Jurkat, Clone E6-1 (cell line): ENCODE measurements around the gene CCBE1.
"Not testable (repeated sequence)": the region's sequence is repeated elsewhere in the genome, so short reads cannot be mapped to it uniquely, and the experiment has no call there.

Experiments used
- DNase-seq: peaks from one replicate; pipeline ENCODE4 v3.0.0-alpha.2; 2011; ENCODE audit warnings: low read depth, low spot score
- H3K4me3 ChIP-seq: 2 replicates; pipeline ENCODE4 v1.5.1; 2011; ENCODE audit warnings: mild to moderate bottlenecking, low read length, control low read depth, moderate library complexity

The CCBE1 gene

GRCh38 chr18:59528866-59529265 lies 168.4 kb downstream of the CCBE1 start:
- no peak for DNase-seq

GRCh38 chr18:59520562-59521355 lies 176.5 kb downstream of the CCBE1 start:
- DNase-seq: no peak

More at GRCh38 chr18:59528866-59529265, 168.4 kb downstream of the CCBE1 start:
- H3K4me3 ChIP-seq: no peak overlapping the region

GRCh38 chr18:59518705-59519104 lies 178.5 kb downstream of the CCBE1 start:
- H3K4me3 ChIP-seq: no peak overlapping the region
- DNase-seq: no peak

More at GRCh38 chr18:59520562-59521355, 176.5 kb downstream of the CCBE1 start:
- no peak overlapping the region for H3K4me3 ChIP-seq

- H3K4me3 ChIP-seq: no peak overlapping the region
- no peak for DNase-seq
These were observed 179.6 kb downstream of the CCBE1 start for GRCh38 chr18:59517446-59518165.

GRCh38 chr18:59516356-59517155 lies 180.7 kb downstream of the CCBE1 start:
- no peak for DNase-seq

GRCh38 chr18:59515956-59516355 lies 181.3 kb downstream of the CCBE1 start:
- not testable (repeated sequence) for H3K4me3 ChIP-seq, DNase-seq

More at GRCh38 chr18:59516356-59517155, 180.7 kb downstream of the CCBE1 start:
- no peak overlapping the region for H3K4me3 ChIP-seq

- no peak for DNase-seq
- no peak overlapping the region for H3K4me3 ChIP-seq
These were observed 182.1 kb downstream of the CCBE1 start for GRCh38 chr18:59515147-59515546.

GRCh38 chr18:59514203-59514602 lies 183.0 kb downstream of the CCBE1 start:
- no peak overlapping the region for H3K4me3 ChIP-seq
- no peak for DNase-seq

- DNase-seq: no peak
- no peak overlapping the region for H3K4me3 ChIP-seq
These were observed 185.0 kb downstream of the CCBE1 start for GRCh38 chr18:59512025-59512755.

GRCh38 chr18:59509481-59510442 lies 187.5 kb downstream of the CCBE1 start:
- H3K4me3 ChIP-seq: no peak overlapping the region
- no peak for DNase-seq

GRCh38 chr18:59505356-59505755 lies 191.9 kb downstream of the CCBE1 start:
- H3K4me3 ChIP-seq: no peak overlapping the region
- DNase-seq: no peak

- DNase-seq: no peak
- H3K4me3 ChIP-seq: no peak overlapping the region
These were observed 194.7 kb downstream of the CCBE1 start for GRCh38 chr18:59502274-59503175.

GRCh38 chr18:59501920-59502273 lies 195.3 kb downstream of the CCBE1 start:
- no peak overlapping the region for H3K4me3 ChIP-seq
- DNase-seq: no peak

- no peak for DNase-seq
- H3K4me3 ChIP-seq: no peak overlapping the region
These were observed 196.5 kb downstream of the CCBE1 start for GRCh38 chr18:59500765-59501164.

- DNase-seq: no peak
- no peak overlapping the region for H3K4me3 ChIP-seq
These were observed 198.6 kb downstream of the CCBE1 start for GRCh38 chr18:59498506-59499086.

GRCh38 chr18:59492756-59493421 lies 204.3 kb downstream of the CCBE1 start:
- no peak overlapping the region for H3K4me3 ChIP-seq
- no peak for DNase-seq
